ENCODE results near the gene TSPYL1.
"Not testable (repeated sequence)": the region's sequence is repeated elsewhere in the genome, so short reads cannot be mapped to it uniquely, and the experiment has no call there.

The TSPYL1 gene

DNA sequence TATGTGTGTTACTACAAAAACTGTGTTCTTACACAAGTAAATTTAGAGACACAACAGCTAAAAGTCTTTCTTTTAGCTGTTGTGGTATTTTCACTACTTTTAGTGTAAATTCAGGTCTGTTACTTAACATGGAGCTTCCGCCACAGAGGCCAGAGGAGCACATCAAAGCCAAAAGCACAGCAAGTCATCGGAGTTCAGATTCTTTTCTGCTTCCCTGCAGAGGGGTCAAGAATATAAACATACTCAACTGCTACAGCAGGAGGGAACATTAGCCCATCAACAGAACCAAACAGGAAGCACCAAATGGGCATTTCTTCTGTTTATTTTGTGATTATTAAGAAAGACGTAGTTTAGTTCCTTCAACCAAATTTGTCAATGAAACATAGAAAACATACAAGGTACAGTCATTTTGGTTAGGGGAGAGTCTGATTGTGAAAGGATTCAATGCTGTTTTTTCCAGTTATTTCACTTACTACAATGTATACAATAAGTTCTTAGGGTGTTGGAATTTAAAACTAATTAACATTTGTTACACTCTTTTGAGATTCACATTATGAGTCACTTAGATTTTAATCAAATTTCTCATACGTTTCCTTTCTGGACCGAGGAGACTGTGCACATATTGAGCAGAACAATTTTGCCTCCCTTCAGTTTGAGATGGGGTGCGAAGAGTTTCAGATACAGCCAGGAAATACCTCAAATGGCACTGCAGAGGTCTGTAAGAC, 48.2 kb upstream of the TSPYL1 start:
- TF ChIP-seq ARNTL (CRISPR knock-in tag; IDR thresholded peaks at IDR 0.05; ENCODE audit: borderline replicate concordance, low read depth), result no peak
- no peak for TF ChIP-seq CSDC2 (CRISPR knock-in tag; IDR thresholded peaks at IDR 0.05)
- TF ChIP-seq, protein P1, sequence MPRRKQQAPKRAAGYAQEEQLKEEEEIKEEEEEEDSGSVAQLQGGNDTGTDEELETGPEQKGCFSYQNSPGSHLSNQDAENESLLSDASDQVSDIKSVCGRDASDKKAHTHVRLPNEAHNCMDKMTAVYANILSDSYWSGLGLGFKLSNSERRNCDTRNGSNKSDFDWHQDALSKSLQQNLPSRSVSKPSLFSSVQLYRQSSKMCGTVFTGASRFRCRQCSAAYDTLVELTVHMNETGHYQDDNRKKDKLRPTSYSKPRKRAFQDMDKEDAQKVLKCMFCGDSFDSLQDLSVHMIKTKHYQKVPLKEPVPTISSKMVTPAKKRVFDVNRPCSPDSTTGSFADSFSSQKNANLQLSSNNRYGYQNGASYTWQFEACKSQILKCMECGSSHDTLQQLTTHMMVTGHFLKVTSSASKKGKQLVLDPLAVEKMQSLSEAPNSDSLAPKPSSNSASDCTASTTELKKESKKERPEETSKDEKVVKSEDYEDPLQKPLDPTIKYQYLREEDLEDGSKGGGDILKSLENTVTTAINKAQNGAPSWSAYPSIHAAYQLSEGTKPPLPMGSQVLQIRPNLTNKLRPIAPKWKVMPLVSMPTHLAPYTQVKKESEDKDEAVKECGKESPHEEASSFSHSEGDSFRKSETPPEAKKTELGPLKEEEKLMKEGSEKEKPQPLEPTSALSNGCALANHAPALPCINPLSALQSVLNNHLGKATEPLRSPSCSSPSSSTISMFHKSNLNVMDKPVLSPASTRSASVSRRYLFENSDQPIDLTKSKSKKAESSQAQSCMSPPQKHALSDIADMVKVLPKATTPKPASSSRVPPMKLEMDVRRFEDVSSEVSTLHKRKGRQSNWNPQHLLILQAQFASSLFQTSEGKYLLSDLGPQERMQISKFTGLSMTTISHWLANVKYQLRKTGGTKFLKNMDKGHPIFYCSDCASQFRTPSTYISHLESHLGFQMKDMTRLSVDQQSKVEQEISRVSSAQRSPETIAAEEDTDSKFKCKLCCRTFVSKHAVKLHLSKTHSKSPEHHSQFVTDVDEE (CRISPR knock-in tag; IDR thresholded peaks at IDR 0.05), result no peak
- TF ChIP-seq ZC3H10 (CRISPR knock-in tag; IDR thresholded peaks at IDR 0.05), result no peak
- no peak for TF ChIP-seq PPARA (CRISPR knock-in tag; IDR thresholded peaks at IDR 0.05; ENCODE audit: borderline replicate concordance)
- no peak for TF ChIP-seq ESRRG (CRISPR knock-in tag; IDR thresholded peaks at IDR 0.05)
- no peak for TF ChIP-seq GLIS3 (CRISPR knock-in tag; IDR thresholded peaks at IDR 0.05)
- no peak for TF ChIP-seq TOX (CRISPR knock-in tag; IDR thresholded peaks at IDR 0.05; ENCODE audit: borderline replicate concordance)
- ATAC-seq, result no peak

DNA sequence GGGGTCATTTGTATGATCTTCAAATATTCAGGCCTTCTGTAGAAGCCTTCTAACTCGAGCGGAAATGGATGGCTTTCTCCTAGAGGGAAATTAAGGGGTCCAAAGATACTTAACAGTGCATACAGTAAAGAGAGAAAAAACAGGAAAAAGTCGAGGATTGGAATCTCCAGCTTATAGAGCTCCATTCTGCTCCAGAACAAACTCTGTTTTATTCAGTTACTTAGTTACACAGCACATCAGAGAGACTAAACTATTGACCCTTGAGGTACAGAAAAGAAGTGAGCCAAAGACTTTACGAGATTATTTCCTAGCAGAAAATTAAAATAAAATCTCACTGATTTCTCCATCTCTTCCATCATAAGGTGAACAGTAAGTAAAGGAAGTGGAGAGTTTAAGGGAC, 47.3 kb upstream of the TSPYL1 start:
- TF ChIP-seq PPARA (CRISPR knock-in tag; IDR thresholded peaks at IDR 0.05; ENCODE audit: borderline replicate concordance), result no peak
- TF ChIP-seq ESRRG (CRISPR knock-in tag; IDR thresholded peaks at IDR 0.05), result no peak
- TF ChIP-seq, protein P2, sequence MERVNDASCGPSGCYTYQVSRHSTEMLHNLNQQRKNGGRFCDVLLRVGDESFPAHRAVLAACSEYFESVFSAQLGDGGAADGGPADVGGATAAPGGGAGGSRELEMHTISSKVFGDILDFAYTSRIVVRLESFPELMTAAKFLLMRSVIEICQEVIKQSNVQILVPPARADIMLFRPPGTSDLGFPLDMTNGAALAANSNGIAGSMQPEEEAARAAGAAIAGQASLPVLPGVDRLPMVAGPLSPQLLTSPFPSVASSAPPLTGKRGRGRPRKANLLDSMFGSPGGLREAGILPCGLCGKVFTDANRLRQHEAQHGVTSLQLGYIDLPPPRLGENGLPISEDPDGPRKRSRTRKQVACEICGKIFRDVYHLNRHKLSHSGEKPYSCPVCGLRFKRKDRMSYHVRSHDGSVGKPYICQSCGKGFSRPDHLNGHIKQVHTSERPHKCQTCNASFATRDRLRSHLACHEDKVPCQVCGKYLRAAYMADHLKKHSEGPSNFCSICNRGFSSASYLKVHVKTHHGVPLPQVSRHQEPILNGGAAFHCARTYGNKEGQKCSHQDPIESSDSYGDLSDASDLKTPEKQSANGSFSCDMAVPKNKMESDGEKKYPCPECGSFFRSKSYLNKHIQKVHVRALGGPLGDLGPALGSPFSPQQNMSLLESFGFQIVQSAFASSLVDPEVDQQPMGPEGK (CRISPR knock-in tag; IDR thresholded peaks at IDR 0.05; ENCODE audit: borderline replicate concordance), result no peak
- TF ChIP-seq ARNTL (CRISPR knock-in tag; IDR thresholded peaks at IDR 0.05; ENCODE audit: borderline replicate concordance, low read depth), result no peak
- TF ChIP-seq CSRNP3 (CRISPR knock-in tag; IDR thresholded peaks at IDR 0.05), result no peak
- no peak for TF ChIP-seq CSDC2 (CRISPR knock-in tag; IDR thresholded peaks at IDR 0.05)
- no peak for TF ChIP-seq OSR1 (CRISPR knock-in tag; IDR thresholded peaks at IDR 0.05)
- TF ChIP-seq GLIS3 (CRISPR knock-in tag; IDR thresholded peaks at IDR 0.05), result no peak
- no peak for TF ChIP-seq ZC3H10 (CRISPR knock-in tag; IDR thresholded peaks at IDR 0.05)
- no peak for TF ChIP-seq ZNF70 (CRISPR knock-in tag; IDR thresholded peaks at IDR 0.05)
- TF ChIP-seq ISL1 (CRISPR knock-in tag; IDR thresholded peaks at IDR 0.05), result no peak
- TF ChIP-seq, protein P3, sequence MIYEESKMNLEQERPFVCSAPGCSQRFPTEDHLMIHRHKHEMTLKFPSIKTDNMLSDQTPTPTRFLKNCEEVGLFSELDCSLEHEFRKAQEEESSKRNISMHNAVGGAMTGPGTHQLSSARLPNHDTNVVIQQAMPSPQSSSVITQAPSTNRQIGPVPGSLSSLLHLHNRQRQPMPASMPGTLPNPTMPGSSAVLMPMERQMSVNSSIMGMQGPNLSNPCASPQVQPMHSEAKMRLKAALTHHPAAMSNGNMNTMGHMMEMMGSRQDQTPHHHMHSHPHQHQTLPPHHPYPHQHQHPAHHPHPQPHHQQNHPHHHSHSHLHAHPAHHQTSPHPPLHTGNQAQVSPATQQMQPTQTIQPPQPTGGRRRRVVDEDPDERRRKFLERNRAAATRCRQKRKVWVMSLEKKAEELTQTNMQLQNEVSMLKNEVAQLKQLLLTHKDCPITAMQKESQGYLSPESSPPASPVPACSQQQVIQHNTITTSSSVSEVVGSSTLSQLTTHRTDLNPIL (CRISPR knock-in tag; IDR thresholded peaks at IDR 0.05; ENCODE audit: low read depth), result no peak
- ATAC-seq, result no peak

- TF ChIP-seq, protein P4, sequence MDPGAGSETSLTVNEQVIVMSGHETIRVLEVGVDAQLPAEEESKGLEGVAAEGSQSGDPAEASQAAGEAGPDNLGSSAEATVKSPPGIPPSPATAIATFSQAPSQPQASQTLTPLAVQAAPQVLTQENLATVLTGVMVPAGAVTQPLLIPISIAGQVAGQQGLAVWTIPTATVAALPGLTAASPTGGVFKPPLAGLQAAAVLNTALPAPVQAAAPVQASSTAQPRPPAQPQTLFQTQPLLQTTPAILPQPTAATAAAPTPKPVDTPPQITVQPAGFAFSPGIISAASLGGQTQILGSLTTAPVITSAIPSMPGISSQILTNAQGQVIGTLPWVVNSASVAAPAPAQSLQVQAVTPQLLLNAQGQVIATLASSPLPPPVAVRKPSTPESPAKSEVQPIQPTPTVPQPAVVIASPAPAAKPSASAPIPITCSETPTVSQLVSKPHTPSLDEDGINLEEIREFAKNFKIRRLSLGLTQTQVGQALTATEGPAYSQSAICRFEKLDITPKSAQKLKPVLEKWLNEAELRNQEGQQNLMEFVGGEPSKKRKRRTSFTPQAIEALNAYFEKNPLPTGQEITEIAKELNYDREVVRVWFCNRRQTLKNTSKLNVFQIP (CRISPR knock-in tag; IDR thresholded peaks at IDR 0.05; ENCODE audit: borderline replicate concordance, low read depth), result no peak
- TF ChIP-seq BACH2 (CRISPR knock-in tag; IDR thresholded peaks at IDR 0.05; ENCODE audit: borderline replicate concordance) (no peak), ISL1 (CRISPR knock-in tag; IDR thresholded peaks at IDR 0.05) (0 out of 2 replicates have a peak, but pooled peaks have one; percentile 29)
- ATAC-seq, result no peak
These were observed 46.5 kb upstream of the TSPYL1 start for GRCh38 chr6:116326181-116326671.

DNA sequence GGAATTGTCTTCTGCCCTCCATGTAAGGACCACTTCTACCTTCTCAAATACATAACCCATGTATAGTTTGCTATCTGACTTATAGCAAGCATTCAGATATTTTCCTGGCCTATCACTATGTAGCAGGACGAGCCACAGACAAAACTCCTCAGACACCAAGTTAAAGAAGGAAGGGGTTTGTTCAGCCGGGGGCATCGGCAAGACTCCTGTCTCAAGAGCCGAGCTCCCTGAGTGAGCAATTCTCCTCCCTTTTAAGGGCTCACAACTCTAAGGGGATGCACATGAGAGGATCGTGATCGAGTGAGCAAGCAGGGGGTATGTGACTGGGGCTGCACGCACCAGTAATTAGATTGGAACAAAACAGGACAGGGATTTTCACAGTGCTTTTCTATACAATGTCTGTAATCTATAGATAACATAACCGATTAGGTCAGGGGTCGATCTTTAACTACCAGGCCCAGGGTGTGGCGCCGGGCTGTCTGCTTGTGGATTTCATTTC, 46.0 kb upstream of the TSPYL1 start:
- ATAC-seq, result not testable (repeated sequence)
